HepG2 (cell line): ENCODE measurements around the gene ANO6.

Experiments used
- CTCF ChIP-seq: sonication (generic); formaldehyde crosslinking; IDR thresholded peaks from 2 replicates; pipeline ENCODE4 v1.5.0; 2020; ENCODE audit warnings: mild to moderate bottlenecking, missing genetic modification reagents, moderate library complexity
- ZNF768 ChIP-seq: sonication (generic); formaldehyde crosslinking; IDR thresholded peaks from 2 replicates; pipeline ENCODE4 v1.4.0; 2020; ENCODE audit warnings: missing genetic modification reagents

GRCh38 chr12:45324391-45324790 lies 108.5 kb downstream of the ANO6 start:
- TF ChIP-seq CTCF (CRISPR knock-in tag) (no peak), ZNF768 (no peak)
